ENCODE results near the gene L2HGDH. TPM values are rescaled to one million over a fixed set of nuclear protein-coding genes. Genes with fewer than 3 reads are reported as not detected.
A peak's percentile ranks its signal among the peaks of the same experiment; 100 is the strongest.

Gene L2HGDH
- total RNA-seq, 1 donor from 2014 or later: 10.8 TPM

- Mint-ChIP-seq H3K4me3 (no peak overlapping the region), H3K36me3 (no peaks in the 10 kb centered on the region), H3K27me3 (no peaks in the 10 kb centered on the region), H3K4me1 (ENCODE audit: unreplicated experiment) (peaks cover 20% of the 10 kb centered on the region), H3K27ac (no peak overlapping the region), H3K9me3 (peaks cover 7% of the 10 kb centered on the region)
- DNase-seq (ENCODE audit: extremely low spot score, unreplicated experiment): no peak
- TF ChIP-seq CTCF (conservative IDR thresholded peaks at IDR 0.05): no peak
Measured at GRCh38 chr14:50344116-50344775, 32.2 kb upstream of the L2HGDH start.

GRCh38 chr14:50343434-50343833, 31.4 kb upstream of the L2HGDH start:
- Mint-ChIP-seq H3K27ac (no peak overlapping the region), H3K4me1 (ENCODE audit: unreplicated experiment) (peaks cover 20% of the 10 kb centered on the region), H3K36me3 (no peaks in the 10 kb centered on the region), H3K9me3 (peaks cover 7% of the 10 kb centered on the region), H3K4me3 (no peak overlapping the region), H3K27me3 (no peaks in the 10 kb centered on the region)
- no peak for DNase-seq (ENCODE audit: extremely low spot score, unreplicated experiment)
- TF ChIP-seq CTCF (conservative IDR thresholded peaks at IDR 0.05): no peak

GRCh38 chr14:50342221-50343078, 30.4 kb upstream of the L2HGDH start:
- peak overlapping the region; percentile 56 for H3K27ac Mint-ChIP-seq
- DNase-seq (ENCODE audit: extremely low spot score, unreplicated experiment): no peak

GRCh38 chr14:50340963-50341362, 28.9 kb upstream of the L2HGDH start:
- peak; percentile 47 for TF ChIP-seq CTCF (conservative IDR thresholded peaks at IDR 0.05)
- H3K27me3 Mint-ChIP-seq: no peaks in the 10 kb centered on the region
- DNase-seq (ENCODE audit: extremely low spot score, unreplicated experiment): no peak
- H3K27ac Mint-ChIP-seq: no peak overlapping the region
- peaks cover 17% of the 10 kb centered on the region for H3K4me1 Mint-ChIP-seq (ENCODE audit: unreplicated experiment)
- H3K36me3 Mint-ChIP-seq: no peaks in the 10 kb centered on the region
- no peaks in the 10 kb centered on the region for H3K9me3 Mint-ChIP-seq
- no peak overlapping the region for H3K4me3 Mint-ChIP-seq

More at GRCh38 chr14:50342221-50343078, 30.4 kb upstream of the L2HGDH start:
- Mint-ChIP-seq H3K4me1 (ENCODE audit: unreplicated experiment) (peaks cover 15% of the 10 kb centered on the region), H3K4me3 (no peak overlapping the region), H3K36me3 (no peaks in the 10 kb centered on the region), H3K9me3 (peaks cover 2% of the 10 kb centered on the region), H3K27me3 (no peaks in the 10 kb centered on the region)
- TF ChIP-seq CTCF (conservative IDR thresholded peaks at IDR 0.05): no peak

- DNase-seq (ENCODE audit: extremely low spot score, unreplicated experiment): no peak
- peaks cover 22% of the 10 kb centered on the region for H3K4me1 Mint-ChIP-seq (ENCODE audit: unreplicated experiment)
- no peaks in the 10 kb centered on the region for H3K27me3 Mint-ChIP-seq
- H3K36me3 Mint-ChIP-seq: no peaks in the 10 kb centered on the region
- no peak overlapping the region for H3K27ac Mint-ChIP-seq
- TF ChIP-seq CTCF (conservative IDR thresholded peaks at IDR 0.05): no peak
- no peaks in the 10 kb centered on the region for H3K9me3 Mint-ChIP-seq
- no peak overlapping the region for H3K4me3 Mint-ChIP-seq
Measured at GRCh38 chr14:50340045-50340444, 28.0 kb upstream of the L2HGDH start.
